ENCODE data around the gene MED20. TPM values are rescaled to one million over a fixed set of nuclear protein-coding genes. Genes with fewer than 3 reads are reported as not detected.

MED20 gene
- total and polyA plus RNA-seq, 2 donors (not counting 3 experiments of a cell fraction or from before 2014, with no cell fraction given) = 30.4 to 37.8 TPM

DNA sequence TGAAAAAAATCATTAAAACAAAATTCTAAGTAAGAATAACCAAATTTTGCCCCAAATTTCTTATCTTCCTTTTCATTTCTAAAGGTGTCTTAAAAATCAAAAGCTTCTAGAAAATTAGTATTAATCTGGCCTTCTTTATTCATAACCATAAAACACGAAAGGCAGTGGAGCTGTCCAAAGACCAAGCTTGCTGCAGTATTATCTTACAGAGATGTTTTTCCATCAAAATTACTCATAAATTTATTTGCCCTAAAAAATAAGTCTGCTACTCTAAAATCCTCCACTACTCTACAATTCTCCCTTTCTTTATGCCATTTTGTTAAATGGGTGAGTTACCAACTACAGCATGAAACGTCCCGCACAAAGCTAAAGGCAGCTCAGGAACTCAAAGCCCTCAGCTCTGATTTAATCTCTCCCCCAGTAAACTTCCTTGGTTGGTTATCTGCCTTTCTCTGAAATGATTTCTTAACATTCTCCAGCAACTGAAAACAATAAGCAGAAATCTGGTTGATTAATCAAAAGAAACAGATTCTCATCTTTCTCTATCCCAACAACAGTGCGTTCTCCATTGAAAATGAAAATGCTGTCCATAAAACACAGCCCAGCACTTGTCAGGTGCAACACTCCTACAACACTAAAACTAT, 27.9 kb downstream of the MED20 start:
- CTCF ChIA-PET = interaction anchor here (1.0 to 1.7 kb wide), 5 partner anchors 28 to 113 kb away, joined by 3 to 7 read pairs (median 5); partner anchors contain the start of genes BYSL, FRS3, MED20 and TOMM6
- POLR2A ChIA-PET = no interaction called here
- no peak overlapping the region for H3K4me3 ChIP-seq (replicated peaks in 1 of 3; ENCODE audit: insufficient read depth in 1 of 3, low read depth in 1 of 3, low read length in 3 of 3)
- no peak overlapping the region for H3K27ac ChIP-seq (ENCODE audit: insufficient read depth, low read depth, low read length)
- DNase-seq (ENCODE audit: low read depth, low spot score) (no peak), FAIRE-seq (no peak)
- H3K4me1 ChIP-seq (ENCODE audit: control insufficient read depth, extremely low read depth, insufficient read depth, low read length) = peaks cover 12% of the 10 kb centered on the region
- H3K9me3 ChIP-seq (replicated peaks; ENCODE audit: control insufficient read depth, insufficient read depth, low read length) = no peaks in the 10 kb centered on the region
- TF ChIP-seq FOS (IDR thresholded peaks at IDR 0.05; ENCODE audit: borderline replicate concordance, insufficient read depth, low read length) (no peak), GATA2 (IDR thresholded peaks at IDR 0.05; ENCODE audit: insufficient read depth, insufficient read length, low read depth, low read length) (no peak), POLR2A (IDR thresholded peaks at IDR 0.05; ENCODE audit: low read depth, low read length) (no peak), POLR2AphosphoS5 (IDR thresholded peaks at IDR 0.05; ENCODE audit: insufficient read depth, low read depth, low read length) (no peak), EZH2 (IDR thresholded peaks at IDR 0.05; ENCODE audit: borderline replicate concordance, low read depth, low read length, severe bottlenecking) (no peak), MYC (IDR thresholded peaks at IDR 0.05; ENCODE audit: low read depth, low read length) (no peak), JUN (IDR thresholded peaks at IDR 0.05; ENCODE audit: borderline replicate concordance, insufficient read depth, insufficient read length, low read depth) (no peak)
- TF ChIP-seq, protein P1, sequence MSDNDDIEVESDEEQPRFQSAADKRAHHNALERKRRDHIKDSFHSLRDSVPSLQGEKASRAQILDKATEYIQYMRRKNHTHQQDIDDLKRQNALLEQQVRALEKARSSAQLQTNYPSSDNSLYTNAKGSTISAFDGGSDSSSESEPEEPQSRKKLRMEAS (IDR thresholded peaks at IDR 0.05; ENCODE audit: insufficient read depth, insufficient read length) = no peak
- TF ChIP-seq, protein P2, sequence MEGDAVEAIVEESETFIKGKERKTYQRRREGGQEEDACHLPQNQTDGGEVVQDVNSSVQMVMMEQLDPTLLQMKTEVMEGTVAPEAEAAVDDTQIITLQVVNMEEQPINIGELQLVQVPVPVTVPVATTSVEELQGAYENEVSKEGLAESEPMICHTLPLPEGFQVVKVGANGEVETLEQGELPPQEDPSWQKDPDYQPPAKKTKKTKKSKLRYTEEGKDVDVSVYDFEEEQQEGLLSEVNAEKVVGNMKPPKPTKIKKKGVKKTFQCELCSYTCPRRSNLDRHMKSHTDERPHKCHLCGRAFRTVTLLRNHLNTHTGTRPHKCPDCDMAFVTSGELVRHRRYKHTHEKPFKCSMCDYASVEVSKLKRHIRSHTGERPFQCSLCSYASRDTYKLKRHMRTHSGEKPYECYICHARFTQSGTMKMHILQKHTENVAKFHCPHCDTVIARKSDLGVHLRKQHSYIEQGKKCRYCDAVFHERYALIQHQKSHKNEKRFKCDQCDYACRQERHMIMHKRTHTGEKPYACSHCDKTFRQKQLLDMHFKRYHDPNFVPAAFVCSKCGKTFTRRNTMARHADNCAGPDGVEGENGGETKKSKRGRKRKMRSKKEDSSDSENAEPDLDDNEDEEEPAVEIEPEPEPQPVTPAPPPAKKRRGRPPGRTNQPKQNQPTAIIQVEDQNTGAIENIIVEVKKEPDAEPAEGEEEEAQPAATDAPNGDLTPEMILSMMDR (IDR thresholded peaks at IDR 0.05; ENCODE audit: extremely low read depth in 1 of 2, insufficient read depth in 1 of 2, low read depth in 1 of 2, low read length in 2 of 2) = no peak
- intact Hi-C loops (cut with micrococcal nuclease) (no loop called here), dilution Hi-C loops (cut with MboI; ENCODE audit: extremely low pct_ligation_motif_present, low sequenced_read_pairs) (no loop called here)
- no peak overlapping the region for H3K4me2 ChIP-seq (ENCODE audit: insufficient read depth, low read length)
- no peaks in the 10 kb centered on the region for H3K79me2 ChIP-seq (ENCODE audit: control insufficient read depth, insufficient read depth, low read length)
- H3K9ac ChIP-seq (replicated peaks; ENCODE audit: extremely low read depth, insufficient read depth, low read length) = no peak overlapping the region
- peaks cover 0 to 2% of the 10 kb centered on the region in 2 experiments for H3K27me3 ChIP-seq (ENCODE audit: control insufficient read depth in 2 of 2, insufficient read depth in 2 of 2, low read length in 2 of 2)
- H3K9me1 ChIP-seq (replicated peaks; ENCODE audit: control insufficient read depth, extremely low read depth, insufficient read depth, low read length) = no peaks in the 10 kb centered on the region
- H3K36me3 ChIP-seq (ENCODE audit: control insufficient read depth in 2 of 2, extremely low read depth in 1 of 2, insufficient read depth in 2 of 2, low read length in 2 of 2) = no peaks in the 10 kb centered on the region
- no peaks in the 10 kb centered on the region for H4K20me1 ChIP-seq (replicated peaks; ENCODE audit: control insufficient read depth, extremely low read depth, insufficient read depth, low read length)
- H2AFZ ChIP-seq (ENCODE audit: low read depth, low read length) = no peak overlapping the region
- BruUV-seq (replicated peaks) = no TSS peak

All from endothelial cell of umbilical vein (primary cell).